H1 (cell line): ENCODE results near the gene FGF4. TPM values are rescaled to one million over a fixed set of nuclear protein-coding genes. Genes with fewer than 3 reads are reported as not detected.

Experiments
- CTCF ChIA-PET: fragments of 300-600 bp; sonication (Branson Sonifier 250); formaldehyde crosslinking; loops from one replicate; lab custom pipeline; 2021; ENCODE audit not compliant: partially characterized antibody; lab: Charles Lee
- POLR2A ChIA-PET: fragments of 300-600 bp; sonication (Branson Sonifier 250); formaldehyde crosslinking; loops from one replicate; lab custom pipeline; 2021; ENCODE audit warnings: inconsistent platforms; ENCODE audit not compliant: partially characterized antibody; lab: Charles Lee
- DNase-seq, 2 experiments: peaks; one replicate each; pipeline versions ENCODE4 v3.0.0 to v3.0.0-alpha.2; 2010 to 2022; ENCODE audit warnings: low spot score in 2 of 2, low read depth in 1 of 2, mixed read lengths in 1 of 2
- FAIRE-seq: peaks from 2 replicates; lab custom pipeline; 2011; peaks lifted over from hg19 to GRCh38; lab: Jason Lieb, UNC
- H2AFZ ChIP-seq: 2 replicates; pipeline ENCODE4 v1.8.1; 2012; ENCODE audit warnings: low read length, inconsistent platforms
- H2AK5ac ChIP-seq: 2 replicates; pipeline ENCODE4 v1.6.1; 2013; ENCODE audit warnings: low read depth, low read length
- H2BK120ac ChIP-seq: replicated peaks from 2 replicates; pipeline ENCODE3; 2013; ENCODE audit warnings: low read depth, low read length, inconsistent platforms
- H2BK12ac ChIP-seq: 2 replicates; pipeline ENCODE4 v1.6.1; 2013; ENCODE audit warnings: low read depth, low read length
- H2BK15ac ChIP-seq: 2 replicates; pipeline ENCODE4 v1.6.1; 2013; ENCODE audit warnings: low read length
- H2BK20ac ChIP-seq: 2 replicates; pipeline ENCODE4 v1.6.1; 2013; ENCODE audit warnings: low read length
- H2BK5ac ChIP-seq: 2 replicates; pipeline ENCODE4 v1.6.1; 2013; ENCODE audit warnings: low read depth, low read length
- H3K14ac ChIP-seq: 2 replicates; pipeline ENCODE4 v1.6.1; 2013; ENCODE audit warnings: inconsistent platforms; ENCODE audit not compliant: insufficient read length
- H3K18ac ChIP-seq: 2 replicates; pipeline ENCODE4 v1.6.1; 2013; ENCODE audit warnings: low read length; ENCODE audit errors: extremely low read depth
- H3K23ac ChIP-seq: 2 replicates; pipeline ENCODE4 v1.6.1; 2013; ENCODE audit warnings: inconsistent platforms; ENCODE audit not compliant: insufficient read length
- H3K23me2 ChIP-seq: 2 replicates; pipeline ENCODE4 v1.6.1; 2013; ENCODE audit warnings: low read depth, low read length
- H3K27ac ChIP-seq: 2 replicates; pipeline ENCODE4 v1.6.1; 2011; ENCODE audit warnings: low read depth, low read length, inconsistent platforms
- H3K27me3 ChIP-seq, 4 experiments: replicated peaks in 1 of 4; 1 replicate in 1 of 4; 2 replicates in 3 of 4; pipeline versions ENCODE4 v1.6.1 to v1.8.1; 2011 to 2013; ENCODE audit warnings: low read length in 3 of 4, mild to moderate bottlenecking in 3 of 4, inconsistent platforms in 2 of 4, mixed read lengths in 2 of 4, moderate library complexity in 1 of 4; ENCODE audit not compliant: control insufficient read depth in 3 of 4, insufficient read depth in 3 of 4; ENCODE audit errors: extremely low read depth in 1 of 4
- H3K36me3 ChIP-seq, 4 experiments: 2 replicates each; pipeline versions ENCODE4 v1.6.1 to v1.8.1; 2011 to 2013; ENCODE audit warnings: mild to moderate bottlenecking in 4 of 4, low read length in 3 of 4, moderate library complexity in 2 of 4, control low read depth in 1 of 4, inconsistent platforms in 1 of 4; ENCODE audit not compliant: insufficient read depth in 4 of 4, control insufficient read depth in 2 of 4
- H3K4ac ChIP-seq: replicated peaks from 2 replicates; pipeline ENCODE3; 2013; ENCODE audit warnings: low read length, low read depth, mixed read lengths, inconsistent platforms; ENCODE audit not compliant: insufficient read length
- H3K4me1 ChIP-seq, 4 experiments: replicated peaks in 1 of 4; 1 replicate in 1 of 4; 2 replicates in 3 of 4; pipeline versions ENCODE4 v1.6.1 to v1.8.1; 2011 to 2013; ENCODE audit warnings: low read length in 3 of 4, inconsistent platforms in 2 of 4, mixed read lengths in 1 of 4; ENCODE audit not compliant: insufficient read depth in 4 of 4, control insufficient read depth in 3 of 4
- H3K4me2 ChIP-seq, 2 experiments: 2 replicates each; pipeline versions ENCODE4 v1.6.1 to v1.8.1; 2011 to 2013; ENCODE audit warnings: low read depth in 2 of 2, low read length in 2 of 2, control low read depth in 1 of 2, inconsistent platforms in 1 of 2, mild to moderate bottlenecking in 1 of 2; ENCODE audit not compliant: insufficient read depth in 1 of 2
- H3K4me3 ChIP-seq, 4 experiments: fragments of 200-600, 300-600 bp in 1 of 4; sonication (generic), shearing (Covaris generic), sonication (Bioruptor Twin) in 1 of 4; 2 replicates each; pipeline versions ENCODE4 v1.5.1 to v1.8.1; 2011 to 2016; ENCODE audit warnings: low read length in 4 of 4, low read depth in 3 of 4, control low read depth in 2 of 4, inconsistent platforms in 2 of 4, mild to moderate bottlenecking in 2 of 4, mixed read lengths in 1 of 4, moderate library complexity in 1 of 4; ENCODE audit not compliant: insufficient read depth in 2 of 4; ENCODE audit errors: extremely low read depth in 1 of 4
- H3K56ac ChIP-seq: replicated peaks from 2 replicates; pipeline ENCODE3; 2013; ENCODE audit warnings: low read depth, mild to moderate bottlenecking, mixed read lengths, low read length, inconsistent platforms; ENCODE audit not compliant: insufficient read length
- H3K79me1 ChIP-seq: 2 replicates; pipeline ENCODE4 v1.6.1; 2013; ENCODE audit warnings: low read depth, low read length, control low read depth
- H3K79me2 ChIP-seq, 2 experiments: 2 replicates each; pipeline versions ENCODE4 v1.6.1 to v1.8.1; 2012 to 2013; ENCODE audit warnings: low read length in 2 of 2, mild to moderate bottlenecking in 2 of 2, inconsistent platforms in 1 of 2; ENCODE audit not compliant: insufficient read depth in 2 of 2, control insufficient read depth in 1 of 2
- H3K9ac ChIP-seq, 4 experiments: replicated peaks in 1 of 4; 1 replicate in 1 of 4; 2 replicates in 3 of 4; pipeline versions ENCODE4 v1.6.1 to v1.8.1; 2011 to 2013; ENCODE audit warnings: low read depth in 3 of 4, low read length in 3 of 4, control low read depth in 2 of 4, mild to moderate bottlenecking in 2 of 4, moderate library complexity in 2 of 4, inconsistent platforms in 1 of 4; ENCODE audit errors: extremely low read depth in 1 of 4
- H3K9me3 ChIP-seq, 2 experiments: 2 replicates each; pipeline versions ENCODE4 v1.6.1 to v1.8.1; 2012 to 2013; ENCODE audit warnings: mild to moderate bottlenecking in 2 of 2, moderate library complexity in 2 of 2, control low read depth in 1 of 2, inconsistent platforms in 1 of 2, low read depth in 1 of 2, low read length in 1 of 2, mixed read lengths in 1 of 2; ENCODE audit not compliant: insufficient read depth in 2 of 2
- H4K20me1 ChIP-seq, 2 experiments: replicated peaks in 1 of 2; 2 replicates each; pipeline versions ENCODE3 to v1.8.1; 2011 to 2013; ENCODE audit warnings: inconsistent platforms in 2 of 2, low read length in 2 of 2, mild to moderate bottlenecking in 1 of 2; ENCODE audit not compliant: insufficient read depth in 2 of 2, control insufficient read depth in 1 of 2
- H4K5ac ChIP-seq: 2 replicates; pipeline ENCODE4 v1.6.1; 2013; ENCODE audit warnings: low read length, low read depth, mixed read lengths, inconsistent platforms; ENCODE audit not compliant: insufficient read length
- H4K8ac ChIP-seq: 2 replicates; pipeline ENCODE4 v1.8.0; 2013; ENCODE audit warnings: mild to moderate bottlenecking, moderate library complexity, low read length, inconsistent platforms; ENCODE audit not compliant: insufficient read depth; ENCODE audit errors: extremely low read depth
- H4K91ac ChIP-seq: replicated peaks from 2 replicates; pipeline ENCODE3; 2013; ENCODE audit warnings: low read length, mixed read lengths, inconsistent platforms; ENCODE audit not compliant: insufficient read length
- CREB1 ChIP-seq: IDR thresholded peaks from 2 replicates; pipeline ENCODE4 v1.6.1; 2012; ENCODE audit warnings: inconsistent platforms
- CTBP2 ChIP-seq: IDR thresholded peaks from 2 replicates; pipeline ENCODE4 v1.7.0; 2011; ENCODE audit warnings: borderline replicate concordance, mild to moderate bottlenecking, moderate library complexity, mixed read lengths, low read length; ENCODE audit not compliant: insufficient read depth, insufficient read length
- FOSL1 ChIP-seq: IDR thresholded peaks from 2 replicates; pipeline ENCODE4 v1.6.1; 2011; ENCODE audit warnings: mild to moderate bottlenecking, low read depth, low read length, moderate library complexity; ENCODE audit not compliant: insufficient read depth
- GABPA ChIP-seq: IDR thresholded peaks from 2 replicates; pipeline ENCODE4 v1.6.1; 2011; ENCODE audit warnings: mild to moderate bottlenecking, low read length, moderate library complexity, borderline replicate concordance; ENCODE audit not compliant: insufficient read depth
- HDAC2 ChIP-seq, 2 experiments: fragments of 300-600 bp in 1 of 2; sonication (generic) in 1 of 2; IDR thresholded peaks; 2 replicates each; pipeline ENCODE4 v1.6.1; 2011 to 2012; ENCODE audit warnings: low read depth in 2 of 2, low read length in 2 of 2, mild to moderate bottlenecking in 2 of 2, moderate library complexity in 2 of 2, borderline replicate concordance in 1 of 2, inconsistent platforms in 1 of 2
- KDM4A ChIP-seq: IDR thresholded peaks from one replicate; pipeline ENCODE4 v1.7.1; 2012; ENCODE audit warnings: low read depth, mild to moderate bottlenecking, moderate library complexity, low read length, inconsistent platforms; ENCODE audit not compliant: severe bottlenecking
- NANOG ChIP-seq: IDR thresholded peaks from 2 replicates; pipeline ENCODE4 v1.6.1; 2011; ENCODE audit warnings: low read length, low read depth, mild to moderate bottlenecking, inconsistent platforms; ENCODE audit not compliant: insufficient read depth, poor library complexity, severe bottlenecking
- NRF1 ChIP-seq: IDR thresholded peaks from 2 replicates; pipeline ENCODE4 v1.6.1; 2011; ENCODE audit warnings: mild to moderate bottlenecking, low read depth, low read length, improper control_type of control experiment
- RAD21 ChIP-seq, 2 experiments: IDR thresholded peaks in 1 of 2; conservative IDR thresholded peaks in 1 of 2; 2 replicates each; pipeline ENCODE4 v1.6.1; 2011; ENCODE audit warnings: low read depth in 2 of 2, low read length in 2 of 2, improper control_type of control experiment in 1 of 2, inconsistent platforms in 1 of 2, mild to moderate bottlenecking in 1 of 2, moderate library complexity in 1 of 2
- RFX5 ChIP-seq: IDR thresholded peaks from 2 replicates; pipeline ENCODE4 v1.6.1; 2011; ENCODE audit warnings: low read depth, low read length, improper control_type of control experiment, borderline replicate concordance
- RXRA ChIP-seq: IDR thresholded peaks from 2 replicates; pipeline ENCODE4 v1.6.1; 2011; ENCODE audit warnings: low read depth, mild to moderate bottlenecking, low read length, moderate library complexity; ENCODE audit not compliant: insufficient read depth
- SIRT6 ChIP-seq: IDR thresholded peaks from one replicate; pipeline ENCODE4 v1.7.1; 2012; ENCODE audit warnings: low read length, inconsistent platforms
- SUZ12 ChIP-seq: fragments of 200-600 bp; sonication (generic); IDR thresholded peaks from 2 replicates; pipeline ENCODE4 v1.6.1; 2012; ENCODE audit warnings: mild to moderate bottlenecking, inconsistent platforms, low read length, moderate library complexity, mixed read lengths
- WGBS, 2 experiments: shearing (Covaris generic) in 1 of 2; methylation state at CpG; one replicate each; pipeline versions ENCODE4 v1.1.6 to v1.1.7; 2013 to 2015; ENCODE audit warnings: low lambda C conversion rate in 2 of 2, mixed read lengths in 2 of 2, inconsistent platforms in 1 of 2, low coverage in 1 of 2, missing lambda C conversion rate in 1 of 2; ENCODE audit not compliant: insufficient replicate concordance in 2 of 2, insufficient coverage in 1 of 2, insufficient read length in 1 of 2; ENCODE audit errors: extremely low coverage in 1 of 2, missing lambda C conversion rate in 1 of 2; 5-methylcytosine and 5-hydroxymethylcytosine counted together
- polyA plus RNA-seq, 7 experiments: library from polyadenylated mRNA; depleted of rRNA in 3 of 7; stranded (reverse) in 5 of 7; unstranded in 2 of 7; fragments of >200 nt in 5 of 7; fragments of 200-250 nt in 2 of 7; gene quantifications; 1 replicate in 5 of 7; 2 replicates in 1 of 7; 4 replicates in 1 of 7; pipeline versions ENCODE4 v1.2.1 to v1.2.3, GENCODE V29; 2011 to 2013; ENCODE audit warnings: missing spikeins in 2 of 7, mixed read lengths in 2 of 7
- total RNA-seq: library from RNA; stranded (reverse); fragmentation: NEBNext Ultra II Directional; extraction: Animal tissue kit (Norgen Biotek cat#: 25700); gene quantifications from 2 replicates; pipeline ENCODE4 v1.2.1, GENCODE V29; 2021

The FGF4 gene
- total and polyA plus RNA-seq, 2 of the 8 experiments (the other 6 are each of a cell fraction or from before 2014, with no cell fraction given): 0.57 to 2.0 TPM

DNA sequence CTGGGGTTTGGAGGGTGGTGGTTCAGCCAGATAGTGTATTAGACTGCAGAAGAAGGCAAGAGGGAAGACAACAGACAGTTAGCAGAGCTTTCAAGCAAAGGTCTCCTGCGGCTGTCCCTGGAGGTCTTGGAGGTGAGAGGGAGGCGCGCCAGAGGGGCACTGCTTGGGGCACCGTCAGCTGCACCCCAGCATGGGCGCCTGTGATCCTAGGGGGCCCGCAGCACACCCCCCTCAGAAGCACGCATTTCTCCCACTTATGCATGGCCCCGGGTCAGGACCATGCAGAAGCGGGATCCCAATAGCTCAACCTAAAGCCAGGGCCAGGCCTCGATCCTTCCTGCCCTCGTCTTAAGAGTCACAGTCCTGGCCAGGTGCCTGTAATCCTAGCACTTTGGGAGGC lies 26.5 kb downstream of the FGF4 start:
- Histone ChIP-seq H2BK12ac (no peak overlapping the region), H2AK5ac (no peak overlapping the region), H3K4me2 (no peak overlapping the region), H3K27ac (no peak overlapping the region), H3K56ac (no peak overlapping the region), H4K91ac (peak overlapping the region; percentile 74), H2BK120ac (no peak overlapping the region), H3K36me3 (no peaks in the 10 kb centered on the region), H3K9ac (no peak overlapping the region), H3K23ac (no peak overlapping the region), H3K9me3 (no peaks in the 10 kb centered on the region), H3K18ac (no peak overlapping the region; the same call in 1 of the 2 replicates), H4K5ac (no peak overlapping the region), H3K27me3 (no peaks in the 10 kb centered on the region), H2BK20ac (no peak overlapping the region), H4K8ac (no peak overlapping the region), H3K14ac (no peak overlapping the region), H3K23me2 (peaks cover 4% of the 10 kb centered on the region; the same call in 1 of the 2 replicates), H2BK5ac (no peak overlapping the region), H4K20me1 (no peaks in the 10 kb centered on the region), H3K4ac (no peak overlapping the region), H3K79me2 (no peaks in the 10 kb centered on the region), H2BK15ac (no peak overlapping the region; the same call in 1 of the 2 replicates), H3K4me3 (no peak overlapping the region), H3K79me1 (no peaks in the 10 kb centered on the region), H2AFZ (no peak overlapping the region), H3K4me1 (peaks cover 0 to 10% (median 6%) of the 10 kb centered on the region in 4 experiments; a peak in 5 of 7 replicates)
- no peak for DNase-seq
- FAIRE-seq: no peak
- WGBS, 2 experiments: 93% methylated on average over 8 of the region's 11 CpGs; no CpG with 5 or more reads in 1 of the 2 experiments
- CTCF ChIA-PET: interaction anchor here (0.7 to 1.5 kb wide), 3 partner anchors 10 to 47 kb away, joined by 3 to 4 read pairs (median 3); no protein-coding TSS in a partner anchor
- POLR2A ChIA-PET: no interaction called here
- no peak for TF ChIP-seq SIRT6
- TF ChIP-seq RXRA: no peak
- TF ChIP-seq RAD21 (IDR thresholded peaks at IDR 0.05 in 1 of 2, conservative IDR thresholded peaks at IDR 0.05 in 1 of 2; ENCODE audit: low read depth in 2 of 2, low read length in 2 of 2): no peak
- TF ChIP-seq GABPA: no peak
- no peak for TF ChIP-seq CREB1
- TF ChIP-seq NANOG: no peak
- no peak for TF ChIP-seq CTBP2
- TF ChIP-seq RFX5: no peak
- no peak for TF ChIP-seq NRF1
- TF ChIP-seq HDAC2 (IDR thresholded peaks at IDR 0.05; ENCODE audit: borderline replicate concordance in 1 of 2, low read depth in 2 of 2, low read length in 2 of 2): no peak
- TF ChIP-seq FOSL1: no peak
- no peak for TF ChIP-seq KDM4A
- TF ChIP-seq SUZ12: no peak
